Subcutaneous adipose tissue (tissue), 4 donors: ENCODE data around the gene MRPL27. TPM values are rescaled to one million over a fixed set of nuclear protein-coding genes. Genes with fewer than 3 reads are reported as not detected.

ENCODE experiments used
- total RNA-seq, 4 donors: library from RNA; depleted of rRNA; stranded (reverse); fragments of >200 nt; gene quantifications; one replicate each; pipeline ENCODE4 v1.1.0, GENCODE V29; 2016
- TF ChIP-seq, protein P1 (sequence below): fragments of 450-650 bp; IDR thresholded peaks from one replicate; pipeline ENCODE4 v1.5.1; 2016; ENCODE audit warnings: low read depth, mild to moderate bottlenecking, control low read depth, antibody characterized with exemption, moderate library complexity

MRPL27 gene
- total RNA-seq, 4 donors from 2014 or later = 42.2 to 88.7 (median 48.1) TPM

DNA sequence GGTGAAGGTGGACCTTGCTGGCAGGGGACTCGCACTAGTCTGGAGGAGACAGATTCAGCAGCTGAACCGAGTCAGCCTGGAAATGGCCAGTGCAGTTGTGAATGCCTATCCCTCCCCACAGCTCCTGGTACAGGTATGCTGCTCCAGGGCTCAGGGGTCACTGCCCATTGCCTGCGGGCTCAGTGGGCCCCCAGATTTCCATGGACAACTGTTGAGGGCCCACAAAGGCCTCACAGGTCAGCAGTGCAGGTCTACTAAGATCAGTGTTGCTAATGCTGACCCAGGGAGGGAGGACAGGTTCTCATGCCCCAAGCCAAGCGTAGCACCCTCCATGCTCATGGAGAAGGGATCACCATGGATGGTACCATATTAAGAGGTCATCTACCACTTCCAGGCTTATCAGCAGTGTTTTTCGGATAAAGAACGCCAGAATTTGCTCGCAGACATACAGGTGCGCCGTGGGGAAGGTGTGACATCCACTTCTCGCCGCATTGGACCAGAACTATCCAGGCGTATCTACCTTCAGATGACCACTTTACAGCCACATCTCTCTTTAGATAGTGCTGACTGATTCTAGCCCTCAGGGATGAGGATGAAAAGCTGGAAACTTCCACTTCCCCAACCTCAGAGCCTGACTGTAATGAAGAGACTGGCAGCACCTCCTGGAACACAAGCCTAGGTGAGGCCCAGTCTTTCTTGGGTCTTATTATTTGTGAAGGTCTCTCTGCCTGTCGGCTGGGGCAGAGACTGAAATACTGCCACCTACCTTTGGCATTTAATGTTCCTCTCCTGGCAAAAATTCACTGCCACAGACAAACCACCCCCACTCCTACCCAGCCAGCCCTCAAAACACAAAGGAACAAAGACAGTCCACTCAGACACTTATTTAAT lies 7.6 kb upstream of the MRPL27 start:
- TF ChIP-seq, protein P1, sequence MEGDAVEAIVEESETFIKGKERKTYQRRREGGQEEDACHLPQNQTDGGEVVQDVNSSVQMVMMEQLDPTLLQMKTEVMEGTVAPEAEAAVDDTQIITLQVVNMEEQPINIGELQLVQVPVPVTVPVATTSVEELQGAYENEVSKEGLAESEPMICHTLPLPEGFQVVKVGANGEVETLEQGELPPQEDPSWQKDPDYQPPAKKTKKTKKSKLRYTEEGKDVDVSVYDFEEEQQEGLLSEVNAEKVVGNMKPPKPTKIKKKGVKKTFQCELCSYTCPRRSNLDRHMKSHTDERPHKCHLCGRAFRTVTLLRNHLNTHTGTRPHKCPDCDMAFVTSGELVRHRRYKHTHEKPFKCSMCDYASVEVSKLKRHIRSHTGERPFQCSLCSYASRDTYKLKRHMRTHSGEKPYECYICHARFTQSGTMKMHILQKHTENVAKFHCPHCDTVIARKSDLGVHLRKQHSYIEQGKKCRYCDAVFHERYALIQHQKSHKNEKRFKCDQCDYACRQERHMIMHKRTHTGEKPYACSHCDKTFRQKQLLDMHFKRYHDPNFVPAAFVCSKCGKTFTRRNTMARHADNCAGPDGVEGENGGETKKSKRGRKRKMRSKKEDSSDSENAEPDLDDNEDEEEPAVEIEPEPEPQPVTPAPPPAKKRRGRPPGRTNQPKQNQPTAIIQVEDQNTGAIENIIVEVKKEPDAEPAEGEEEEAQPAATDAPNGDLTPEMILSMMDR = no peak

DNA sequence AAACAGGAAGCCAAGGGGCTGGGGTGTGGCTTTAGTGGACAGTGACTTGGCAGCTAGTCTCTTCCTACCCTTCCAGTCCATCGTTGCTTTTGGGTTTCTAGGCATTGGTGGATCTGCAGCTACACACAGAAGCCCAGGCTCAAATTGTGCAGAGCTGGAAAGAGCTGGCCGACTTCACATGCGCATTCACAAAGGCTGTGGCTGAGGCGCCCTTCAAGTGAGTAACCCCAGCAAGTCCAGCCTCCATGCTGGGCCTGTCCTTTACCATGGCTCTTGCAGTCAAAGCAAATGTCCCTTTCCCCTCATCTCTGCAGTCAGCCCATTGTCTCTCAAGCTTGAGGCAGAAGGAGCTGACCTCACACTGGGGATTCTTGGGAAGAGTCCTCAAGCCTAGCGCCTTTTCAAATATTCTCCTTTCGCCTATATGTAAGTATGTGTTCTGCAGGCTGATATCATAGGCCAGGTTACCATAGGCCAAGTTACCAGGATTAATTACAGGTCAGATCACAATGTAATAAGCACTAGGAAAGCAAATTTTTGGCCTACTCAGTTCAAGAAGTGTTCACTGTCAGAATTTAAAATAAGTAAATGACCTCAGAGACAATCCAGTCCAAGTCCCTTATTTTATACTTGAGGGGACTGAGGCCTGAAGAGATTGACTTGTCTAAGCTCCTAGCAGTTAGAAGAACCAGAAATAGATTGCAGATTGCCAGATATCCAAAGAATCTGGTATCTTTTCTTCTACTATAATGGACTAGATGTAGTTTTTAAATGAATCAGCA lies 6.6 kb upstream of the MRPL27 start:
- TF ChIP-seq, protein P1 = no peak

DNA sequence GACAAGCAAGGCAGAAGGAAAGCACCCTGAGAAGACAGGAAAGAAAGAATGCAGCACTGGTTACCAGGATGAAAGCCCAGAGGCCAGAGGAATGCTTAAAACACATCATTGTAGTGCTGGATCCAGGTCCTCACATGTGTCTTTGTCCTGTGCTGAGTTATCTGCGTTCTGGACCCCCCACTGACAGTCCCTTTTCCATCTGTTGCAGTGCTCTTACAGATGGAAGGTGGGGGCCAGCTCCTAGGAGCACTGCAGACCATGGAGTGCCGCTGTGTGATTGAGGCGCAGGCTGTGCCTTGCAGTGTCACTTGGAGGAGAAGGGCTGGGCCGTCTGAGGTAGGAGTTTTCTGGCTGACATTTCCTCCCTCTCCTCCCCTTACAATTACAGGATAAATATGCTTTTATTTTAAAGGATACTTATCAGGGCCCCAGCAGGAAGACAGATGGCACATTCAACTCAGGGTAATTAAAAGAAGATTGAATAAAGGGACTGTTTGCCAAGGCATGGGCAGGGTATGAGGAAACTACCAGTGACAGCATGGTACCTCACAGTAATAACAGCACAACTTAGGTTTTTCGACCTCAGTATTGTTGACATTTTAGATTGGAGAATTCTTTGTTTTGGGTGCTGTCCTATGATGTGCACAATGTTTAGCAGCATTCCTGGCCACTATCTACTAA lies 3.0 kb upstream of the MRPL27 start:
- TF ChIP-seq, protein P1 = no peak

DNA sequence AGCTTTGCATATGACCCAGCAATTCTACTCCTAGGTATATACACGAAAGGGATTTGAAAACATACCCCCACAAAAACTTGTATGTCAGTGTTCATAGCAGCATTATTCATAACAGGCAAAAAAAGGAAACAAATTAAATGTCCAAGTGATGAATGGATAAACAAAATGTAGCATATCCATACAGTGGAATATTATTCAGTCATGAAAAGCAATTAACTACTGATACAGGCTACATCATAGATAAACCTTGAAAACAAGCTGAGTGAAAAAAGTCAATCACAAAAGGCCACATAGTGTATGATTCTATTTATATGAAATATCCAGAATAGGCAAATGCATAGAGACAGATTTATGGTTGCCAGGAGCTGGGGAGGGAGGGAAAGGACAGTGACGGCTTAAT lies 721 bp upstream of the MRPL27 start:
- TF ChIP-seq, protein P1 = no peak

DNA sequence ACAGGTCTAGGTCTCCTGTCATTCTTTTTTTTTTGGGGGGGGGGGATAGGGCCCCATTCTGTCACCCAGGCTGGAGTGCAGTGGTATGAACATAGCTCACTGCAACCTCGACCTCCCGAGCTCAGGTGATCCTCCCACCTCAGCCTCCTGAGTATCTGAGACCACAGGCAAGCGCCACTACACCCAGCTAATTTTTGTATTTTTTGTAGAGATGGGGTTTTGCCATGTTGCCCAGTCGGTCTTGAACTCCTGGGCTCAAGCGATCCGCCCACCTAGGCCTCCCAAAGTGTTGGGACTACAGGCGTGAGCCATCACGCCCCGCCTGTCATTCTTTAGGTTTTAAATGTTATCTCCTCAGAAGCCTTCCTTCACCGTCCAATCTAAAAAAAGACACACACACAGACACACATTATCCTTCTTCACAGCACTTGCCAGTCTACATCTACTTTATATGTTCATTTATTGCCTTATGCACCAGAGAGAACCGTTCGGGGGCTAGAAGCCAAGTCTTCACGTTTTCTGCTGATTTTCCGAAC lies 694 bp downstream of the MRPL27 start:
- TF ChIP-seq, protein P1 = no peak

DNA sequence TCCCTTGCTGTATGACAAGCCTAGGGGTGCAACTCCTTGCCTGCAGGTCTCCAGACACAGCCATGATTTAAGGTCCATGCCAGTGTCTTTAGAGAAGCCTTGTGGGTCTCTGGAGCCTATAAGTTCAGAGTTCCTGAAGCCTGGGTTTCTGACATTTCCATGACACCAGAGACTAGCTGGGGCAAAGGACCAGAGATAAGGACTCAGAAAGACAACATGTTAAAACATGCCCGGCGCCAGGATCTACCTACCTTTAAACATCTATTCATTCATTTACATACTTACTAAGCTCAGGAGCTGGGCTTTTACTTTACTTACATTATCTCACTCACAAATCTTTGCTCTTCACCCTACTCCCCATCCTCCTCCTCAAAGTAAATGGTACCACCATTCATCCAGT lies 1.5 kb downstream of the MRPL27 start:
- TF ChIP-seq, protein P1 = no peak
